Loucy (cell line): Measurements from ENCODE around the gene EGFL7.

Experiments
- CTCF ChIP-seq: fragments of 200-600 bp; sonication (generic); conservative IDR thresholded peaks from 2 replicates; pipeline ENCODE4 v1.5.1; 2014; ENCODE audit warnings: mild to moderate bottlenecking, antibody characterized with exemption, low read length
- EZH2phosphoT487 ChIP-seq: fragments of 200-600 bp; IDR thresholded peaks from 2 replicates; pipeline ENCODE4 v1.6.1; 2018; ENCODE audit warnings: antibody characterized with exemption, mild to moderate bottlenecking, moderate library complexity, borderline replicate concordance

DNA sequence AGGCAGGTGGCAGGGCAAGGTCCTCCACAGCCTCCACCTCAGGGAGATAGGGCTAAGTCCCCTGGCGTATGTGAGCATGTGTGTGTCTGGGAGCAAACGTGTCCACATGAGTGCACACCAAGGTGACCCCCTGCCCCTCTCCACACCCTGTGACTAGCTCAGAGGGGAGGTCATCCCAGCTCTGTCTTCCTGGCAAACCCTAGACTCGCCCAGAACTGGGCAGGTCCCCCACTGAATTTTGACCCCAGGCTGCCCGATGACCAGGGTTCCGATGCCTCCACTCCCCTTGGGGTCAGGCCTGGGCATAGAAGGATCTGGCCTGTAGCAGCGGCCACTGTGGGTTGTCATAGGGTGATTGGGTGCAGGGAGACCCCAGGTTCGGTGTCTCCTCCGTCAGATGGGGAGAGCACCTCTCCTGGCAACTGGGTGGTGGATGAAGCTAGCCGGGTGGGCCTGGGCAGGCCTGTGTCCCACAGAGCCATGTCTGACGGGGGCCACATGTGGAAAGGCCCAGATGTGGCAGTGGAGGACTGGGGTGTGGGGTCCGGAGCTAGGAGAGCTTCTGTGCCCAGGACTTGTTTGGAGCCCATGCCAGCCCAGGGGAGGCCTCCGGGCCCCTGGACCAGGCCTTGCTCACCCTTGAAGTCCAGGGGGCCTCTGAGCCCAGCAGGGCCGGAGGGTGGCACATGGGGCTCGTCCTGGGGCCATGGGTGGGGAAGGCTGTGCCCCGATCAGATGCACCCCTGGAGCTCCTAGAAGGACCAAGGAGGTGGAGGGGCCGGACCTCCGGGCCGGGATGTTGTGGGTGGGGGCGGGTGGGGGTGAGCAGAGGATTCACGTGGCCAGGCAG lies 55.9 kb downstream of the EGFL7 start:
- TF ChIP-seq CTCF (no peak), EZH2phosphoT487 (no peak)
